KBM-7 (cell line): Measurements from ENCODE around the gene BCAS1.

Source experiments
- DNase-seq: peaks from one replicate; pipeline ENCODE4 v3.0.0-alpha.2; 2015
- in situ Hi-C: fragments of 300-500 bp; cut with MboI; formaldehyde crosslinking; loops from 2 replicates; pipeline ENCODE4 v1.14.3; 2020; ENCODE audit warnings: low sequenced_read_pairs, low pct_unique_long_range_greater_than_20kb, mixed read lengths

BCAS1 gene

GRCh38 chr20:54062812-54063280 is 7.5 kb downstream of the BCAS1 start:
- peak; percentile 63 for DNase-seq
- in situ Hi-C loops, result loop anchor here (25.0 kb wide), 1 partner anchor 501 kb away; no protein-coding TSS in a partner anchor

GRCh38 chr20:54061101-54061881 is 9.1 kb downstream of the BCAS1 start:
- in situ Hi-C loops, result loop anchor here (25.0 kb wide), 1 partner anchor 499 kb away; no protein-coding TSS in a partner anchor
- no peak for DNase-seq

GRCh38 chr20:54059691-54060364 is 10.6 kb downstream of the BCAS1 start:
- no peak for DNase-seq
- in situ Hi-C loops, result loop anchor here (25.0 kb wide), 1 partner anchor 498 kb away; no protein-coding TSS in a partner anchor

DNA sequence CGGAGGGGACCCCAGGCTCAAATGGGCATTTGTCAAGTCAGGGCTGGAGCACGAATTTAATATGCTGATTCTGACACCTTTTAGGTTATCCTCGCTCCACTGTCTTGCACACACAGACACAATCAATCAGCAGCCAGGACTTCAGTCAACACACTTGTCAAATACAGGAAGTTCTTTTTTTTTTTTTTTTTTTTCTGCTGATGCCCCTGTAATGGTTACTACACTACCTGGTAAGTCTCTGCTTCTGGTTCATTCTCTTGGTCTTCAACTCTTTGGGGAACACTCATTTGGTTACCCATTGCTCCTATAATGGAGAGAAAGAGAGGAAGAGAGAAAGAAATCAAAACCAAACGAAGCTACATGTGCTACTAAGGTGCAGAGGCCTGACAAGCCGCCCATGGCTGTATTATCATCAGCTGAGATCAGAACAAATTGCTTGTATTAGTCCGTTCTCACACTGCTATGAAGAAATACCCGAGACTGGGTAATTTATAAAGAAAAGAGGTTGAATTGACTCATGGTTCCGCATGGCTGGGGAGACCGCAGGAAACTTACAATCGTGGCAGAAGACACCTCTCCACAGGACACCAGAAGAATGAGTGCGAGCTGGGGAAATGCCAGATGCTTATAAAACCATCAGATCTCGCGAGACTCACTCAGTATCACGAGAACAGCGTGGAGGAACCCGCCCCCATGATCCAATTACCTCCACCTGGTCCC is 11.8 kb downstream of the BCAS1 start:
- in situ Hi-C loops, result loop anchor here (25.0 kb wide), 1 partner anchor 496 kb away; no protein-coding TSS in a partner anchor

GRCh38 chr20:54056762-54057639 is 13.4 kb downstream of the BCAS1 start:
- no peak for DNase-seq
- in situ Hi-C loops, result loop anchor here (25.0 kb wide), 1 partner anchor 495 kb away; no protein-coding TSS in a partner anchor

More for the DNA sequence above, 11.8 kb downstream of the BCAS1 start:
- DNase-seq, result peak; percentile 47

GRCh38 chr20:54054516-54054915 is 15.9 kb downstream of the BCAS1 start:
- no peak for DNase-seq
- in situ Hi-C loops, result loop anchor here (25.0 kb wide), 1 partner anchor 492 kb away; no protein-coding TSS in a partner anchor

DNA sequence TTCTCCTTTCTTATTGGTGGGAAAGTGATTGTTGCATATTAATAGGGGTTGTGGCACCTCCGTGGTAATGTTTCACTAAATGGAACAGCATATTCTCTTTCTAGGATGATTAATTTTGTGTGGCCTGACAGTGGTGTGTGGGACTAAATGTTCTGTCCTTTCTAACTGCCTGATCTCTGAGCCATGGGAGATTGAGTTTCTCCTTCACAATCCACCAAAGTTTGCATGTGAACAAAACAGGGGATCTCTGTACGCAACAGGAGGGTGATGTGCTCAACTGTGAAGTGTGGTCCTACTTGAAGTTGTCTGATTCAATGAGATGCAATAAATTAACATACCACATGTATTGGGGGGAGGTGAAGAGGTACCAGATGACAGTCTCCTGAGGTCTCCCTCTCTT is 19.3 kb downstream of the BCAS1 start:
- no peak for DNase-seq
- in situ Hi-C loops, result loop anchor here (25.0 kb wide), 1 partner anchor 489 kb away; no protein-coding TSS in a partner anchor

DNA sequence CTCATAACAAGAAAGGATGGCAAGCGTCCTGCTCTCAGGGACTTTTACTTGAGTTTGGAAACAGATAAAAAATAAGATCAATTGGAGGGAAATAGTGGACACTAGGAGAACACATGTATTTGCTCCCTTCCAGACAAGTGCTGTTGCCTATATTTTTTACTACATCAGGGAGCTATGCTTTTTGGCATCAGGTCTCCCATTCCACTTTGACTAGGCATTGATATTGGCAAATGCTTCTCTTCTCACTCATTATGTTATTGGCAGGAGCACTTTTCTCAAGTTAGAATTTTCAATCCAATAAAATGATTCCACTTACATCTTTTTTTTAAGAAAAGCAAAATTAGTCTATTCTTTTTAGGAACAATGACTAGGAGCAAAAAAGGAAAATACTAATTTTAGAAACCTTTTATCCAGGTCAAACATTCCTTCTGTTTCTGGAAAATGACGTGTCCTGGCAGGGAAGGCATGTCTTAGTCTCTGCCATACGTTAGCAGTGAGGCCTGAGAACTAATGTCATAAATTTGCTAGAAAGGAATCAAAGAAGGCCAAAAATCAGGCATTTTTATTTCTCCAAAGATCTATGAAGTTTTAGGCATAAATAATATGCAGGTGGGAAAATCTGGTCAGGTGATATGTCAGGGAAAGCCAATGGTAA is 21.4 kb downstream of the BCAS1 start:
- in situ Hi-C loops, result no loop called here

DNA sequence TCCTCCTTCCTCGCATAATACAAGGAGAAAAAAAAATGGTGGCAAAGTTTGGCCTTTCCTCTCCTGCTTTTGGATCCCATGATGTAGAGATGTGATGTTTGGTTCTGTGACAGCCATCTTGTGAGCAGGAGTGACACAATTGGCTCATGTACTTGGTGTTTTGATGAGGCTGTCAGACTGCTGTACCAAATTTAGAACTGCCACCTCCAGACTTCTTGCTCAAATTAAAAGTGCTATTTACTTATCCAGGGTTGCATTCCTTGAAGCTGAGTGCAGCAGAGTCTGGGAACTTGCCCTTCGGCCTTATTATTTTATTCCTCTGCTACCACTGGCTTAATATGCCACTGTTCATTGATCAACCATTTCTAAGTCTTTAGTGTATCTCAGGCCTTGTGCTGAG is 21.9 kb downstream of the BCAS1 start:
- no peak for DNase-seq
- in situ Hi-C loops, result no loop called here

More for the DNA sequence above, 21.4 kb downstream of the BCAS1 start:
- DNase-seq, result no peak

GRCh38 chr20:54047720-54048119 is 22.7 kb downstream of the BCAS1 start:
- no peak for DNase-seq
- in situ Hi-C loops, result no loop called here

DNA sequence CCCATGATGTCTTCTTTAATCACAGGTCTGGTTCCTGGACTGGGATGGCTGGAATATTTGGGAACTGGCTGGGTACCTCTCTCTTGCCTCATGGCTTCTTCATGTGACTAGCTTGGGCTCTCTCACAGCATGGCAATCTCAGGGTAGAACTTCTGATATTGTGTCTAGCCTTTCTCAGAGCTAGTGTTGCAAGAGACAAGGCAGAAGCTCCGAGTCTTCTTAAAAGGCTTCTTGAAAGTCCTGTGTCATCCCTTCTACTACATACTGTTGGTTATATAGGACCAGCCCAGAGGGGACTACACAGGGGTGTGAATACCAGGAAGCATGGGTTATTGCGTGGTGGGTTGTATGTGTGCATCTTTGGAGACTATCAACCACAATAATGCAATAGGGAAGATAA is 23.3 kb downstream of the BCAS1 start:
- in situ Hi-C loops, result no loop called here
- DNase-seq, result no peak

DNA sequence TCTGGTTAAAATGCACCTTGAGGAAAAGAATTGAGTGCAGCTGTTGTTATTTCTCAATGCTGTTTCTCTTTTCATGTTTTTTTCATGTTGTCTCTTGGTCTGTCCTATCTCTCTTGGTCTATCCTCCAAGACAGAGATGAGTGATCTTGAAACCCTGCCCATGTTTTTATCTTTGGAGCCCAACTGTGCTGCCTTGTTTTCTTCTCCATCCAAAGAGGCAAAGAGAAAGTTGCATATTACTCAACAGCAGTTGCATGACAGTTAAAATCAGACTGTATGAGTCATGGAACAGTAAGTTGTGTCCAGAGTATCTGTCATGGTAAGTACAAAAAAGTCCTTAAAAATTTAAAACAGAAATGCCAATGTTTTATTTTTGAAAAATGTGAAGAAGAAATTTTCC is 26.2 kb downstream of the BCAS1 start:
- DNase-seq, result no peak
- in situ Hi-C loops, result no loop called here

GRCh38 chr20:54043076-54043967 is 27.1 kb downstream of the BCAS1 start:
- in situ Hi-C loops, result no loop called here
- DNase-seq, result no peak

DNA sequence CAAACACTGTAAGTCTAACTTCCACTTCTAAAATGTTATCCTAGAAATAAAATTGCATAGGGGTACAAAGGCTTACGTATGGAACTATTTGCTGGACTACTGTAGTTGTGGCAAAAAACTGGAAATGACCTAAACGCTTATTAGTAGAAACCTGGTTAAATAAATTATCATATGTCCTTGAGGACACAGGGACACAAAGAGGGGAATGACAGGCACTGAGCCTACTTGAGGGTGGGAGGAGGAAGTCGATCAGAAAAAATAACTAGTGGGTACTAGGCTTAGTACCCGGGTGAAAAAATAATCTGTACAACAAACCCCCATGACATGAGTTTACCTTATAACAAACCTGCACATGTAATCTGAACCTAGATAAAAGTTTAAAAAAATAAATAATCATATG is 28.4 kb downstream of the BCAS1 start:
- in situ Hi-C loops, result no loop called here
- no peak for DNase-seq

GRCh38 chr20:54041336-54041735 is 29.1 kb downstream of the BCAS1 start:
- DNase-seq, result no peak
- in situ Hi-C loops, result no loop called here

DNA sequence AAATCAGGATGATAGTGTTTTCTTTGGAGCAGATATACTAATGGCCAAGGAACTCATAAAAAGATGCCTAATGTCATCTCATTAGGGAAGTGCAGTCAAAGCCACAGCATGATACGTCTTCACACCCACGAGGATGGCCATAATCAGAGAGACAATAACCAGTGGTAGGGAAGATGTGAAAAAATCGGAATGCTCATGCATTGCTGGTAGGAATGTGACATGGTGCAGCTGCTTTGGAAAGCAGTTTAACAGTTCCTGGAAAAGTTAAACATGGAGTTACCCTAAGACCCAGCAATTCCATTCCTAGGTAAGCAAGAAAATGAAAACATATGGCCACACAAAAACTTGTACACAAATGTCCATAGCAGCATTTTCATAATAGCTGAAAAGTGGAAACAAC is 29.9 kb downstream of the BCAS1 start:
- DNase-seq, result no peak
- in situ Hi-C loops, result no loop called here

DNA sequence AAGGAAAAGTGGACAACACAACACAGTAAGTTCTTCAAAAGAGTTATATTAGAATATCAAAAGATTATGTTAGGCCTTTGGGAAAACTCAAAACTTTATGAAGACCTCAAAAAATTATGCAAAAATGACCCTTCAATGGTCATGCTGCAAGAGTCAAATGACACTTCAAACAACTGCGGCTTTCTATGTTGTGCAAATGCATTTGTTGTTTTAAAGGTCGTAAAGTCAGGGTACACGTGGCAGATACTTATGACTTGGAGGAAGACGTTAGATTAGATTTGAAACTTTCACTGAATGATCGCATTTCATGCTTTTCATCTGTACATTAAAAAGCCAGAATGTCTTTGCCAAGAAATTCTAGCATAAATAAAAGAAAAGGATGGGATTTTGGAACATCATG is 31.4 kb downstream of the BCAS1 start:
- no peak for DNase-seq
- in situ Hi-C loops, result no loop called here
